ENCODE results near the gene MLLT6. TPM values are rescaled to one million over a fixed set of nuclear protein-coding genes. Genes with fewer than 3 reads are reported as not detected.

The MLLT6 gene
- total and polyA plus RNA-seq, 10 of the 15 experiments (the other 5 are each of a cell fraction or from before 2014, with no cell fraction given) = 4.8 to 105 (median 36.3) TPM

GRCh38 chr17:38690386-38690785 lies 14.7 kb upstream of the MLLT6 start:
- in situ Hi-C loops (cut with MboI) = no loop called here
- Histone ChIP-seq H3K4me1 (ENCODE audit: control insufficient read depth, insufficient read depth, low read length) (no peaks in the 10 kb centered on the region; the same call in 1 of the 2 replicates), H3K4me2 (ENCODE audit: control insufficient read depth, insufficient read depth) (no peak overlapping the region), H3K9ac (ENCODE audit: control insufficient read depth, insufficient read depth, low read length) (no peak overlapping the region), H3K79me2 (ENCODE audit: control insufficient read depth, insufficient read depth, low read length) (no peaks in the 10 kb centered on the region), H3K36me3 (ENCODE audit: control insufficient read depth in 2 of 2, insufficient read depth in 2 of 2, low read length in 1 of 2) (no peaks in the 10 kb centered on the region), H3K27ac (ENCODE audit: control insufficient read depth, insufficient read depth) (no peak overlapping the region), H2AFZ (ENCODE audit: control insufficient read depth, low read depth, low read length) (no peak overlapping the region), H3K9me3 (replicated peaks; ENCODE audit: control insufficient read depth, insufficient read depth, low read length) (no peaks in the 10 kb centered on the region), H3K27me3 (replicated peaks in 1 of 2; ENCODE audit: control insufficient read depth in 2 of 2, insufficient read depth in 2 of 2, low read length in 1 of 2) (no peaks in the 10 kb centered on the region), H4K20me1 (ENCODE audit: control insufficient read depth, insufficient read depth) (no peaks in the 10 kb centered on the region), H3K4me3 (no peak overlapping the region)
- POLR2A ChIA-PET = interaction anchor here (0.5 to 0.6 kb wide), 2 partner anchors 33 to 344 kb away, joined by 3 to 4 read pairs; no protein-coding TSS in a partner anchor
- SMC1A ChIA-PET (ENCODE audit: uncharacterized antibody, unreplicated experiment) = interaction anchor here (1.1 to 1.8 kb wide), 5 partner anchors 8 to 15 kb away, joined by 3 to 5 read pairs (median 4); no protein-coding TSS in a partner anchor
- BruUV-seq (replicated peaks) = no TSS peak
- TF ChIP-seq IKZF1 (conservative IDR thresholded peaks at IDR 0.05) (no peak), JUNB (IDR thresholded peaks at IDR 0.05) (no peak), KDM1A (IDR thresholded peaks at IDR 0.05; ENCODE audit: borderline replicate concordance) (no peak), RUNX3 (IDR thresholded peaks at IDR 0.05; ENCODE audit: low read length) (no peak), TBL1XR1 (IDR thresholded peaks at IDR 0.05; ENCODE audit: low read depth, low read length) (no peak), CBX3 (IDR thresholded peaks at IDR 0.05; ENCODE audit: borderline replicate concordance, low read depth) (no peak), POU2F2 (IDR thresholded peaks at IDR 0.05; ENCODE audit: borderline replicate concordance, low read depth, low read length) (no peak), E4F1 (IDR thresholded peaks at IDR 0.05; ENCODE audit: borderline replicate concordance, partially characterized antibody) (no peak), BRCA1 (IDR thresholded peaks at IDR 0.05; ENCODE audit: low read depth, low read length) (no peak), BCL3 (IDR thresholded peaks at IDR 0.05; ENCODE audit: borderline replicate concordance, insufficient read depth, low read depth, low read length, poor library complexity, severe bottlenecking) (no peak), TCF7 (IDR thresholded peaks at IDR 0.05; ENCODE audit: borderline replicate concordance) (no peak), USF2 (IDR thresholded peaks at IDR 0.05; ENCODE audit: borderline replicate concordance, low read depth, low read length) (no peak), RFX5 (IDR thresholded peaks at IDR 0.05; ENCODE audit: low read depth, low read length) (no peak), ASH2L (IDR thresholded peaks at IDR 0.05; ENCODE audit: borderline replicate concordance, low read depth) (no peak), RB1 (IDR thresholded peaks at IDR 0.05; ENCODE audit: borderline replicate concordance) (no peak)
- no peak for FAIRE-seq
- no peak for DNase-seq (ENCODE audit: low read depth, low spot score)
- intact Hi-C loops (cut with micrococcal nuclease; ENCODE audit: unreplicated experiment) = no loop called here
- CTCF ChIA-PET = interaction anchor here (1.1 to 4.0 kb wide), 2 partner anchors 13 to 41 kb away, joined by 5 to 15 read pairs; partner anchors contain the start of gene CISD3
- RAD21 ChIA-PET (ENCODE audit: unreplicated experiment) = interaction anchor here (0.9 kb wide), 1 partner anchor 14 kb away, joined by 3 read pairs; no protein-coding TSS in a partner anchor
- WGBS (ENCODE audit: insufficient coverage, insufficient replicate concordance, low lambda C conversion rate, missing lambda C conversion rate) = 69% methylated on average over 4 of the region's 4 CpGs
- ATAC-seq = no peak
